GM13977 (cell line): ENCODE results near the gene C19orf67.

Experiments
- DNase-seq: peaks from one replicate; pipeline ENCODE4 v3.0.0; 2012; ENCODE audit warnings: low spot score
- in situ Hi-C: fragments of 300-500 bp; cut with MboI; formaldehyde crosslinking; loops from one replicate; pipeline ENCODE4 v1.12.0; 2022; ENCODE audit warnings: low sequenced_read_pairs, low pct_unique_long_range_greater_than_20kb, mixed read lengths, inconsistent platforms; ENCODE audit not compliant: unreplicated experiment
- TF ChIP-seq, protein P1 (sequence below): IDR thresholded peaks from 2 replicates; pipeline ENCODE4 v1.5.1; 2012; ENCODE audit warnings: mild to moderate bottlenecking, control low read depth; ENCODE audit not compliant: insufficient read depth; ENCODE audit errors: extremely low read depth, missing control alignments

C19orf67 gene

GRCh38 chr19:14073925-14074838 is 11.4 kb downstream of the C19orf67 start:
- TF ChIP-seq, protein P1, sequence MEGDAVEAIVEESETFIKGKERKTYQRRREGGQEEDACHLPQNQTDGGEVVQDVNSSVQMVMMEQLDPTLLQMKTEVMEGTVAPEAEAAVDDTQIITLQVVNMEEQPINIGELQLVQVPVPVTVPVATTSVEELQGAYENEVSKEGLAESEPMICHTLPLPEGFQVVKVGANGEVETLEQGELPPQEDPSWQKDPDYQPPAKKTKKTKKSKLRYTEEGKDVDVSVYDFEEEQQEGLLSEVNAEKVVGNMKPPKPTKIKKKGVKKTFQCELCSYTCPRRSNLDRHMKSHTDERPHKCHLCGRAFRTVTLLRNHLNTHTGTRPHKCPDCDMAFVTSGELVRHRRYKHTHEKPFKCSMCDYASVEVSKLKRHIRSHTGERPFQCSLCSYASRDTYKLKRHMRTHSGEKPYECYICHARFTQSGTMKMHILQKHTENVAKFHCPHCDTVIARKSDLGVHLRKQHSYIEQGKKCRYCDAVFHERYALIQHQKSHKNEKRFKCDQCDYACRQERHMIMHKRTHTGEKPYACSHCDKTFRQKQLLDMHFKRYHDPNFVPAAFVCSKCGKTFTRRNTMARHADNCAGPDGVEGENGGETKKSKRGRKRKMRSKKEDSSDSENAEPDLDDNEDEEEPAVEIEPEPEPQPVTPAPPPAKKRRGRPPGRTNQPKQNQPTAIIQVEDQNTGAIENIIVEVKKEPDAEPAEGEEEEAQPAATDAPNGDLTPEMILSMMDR = no peak
- peak; percentile 41 for DNase-seq
- in situ Hi-C loops = loop anchor here (10.0 to 25.0 kb wide), 2 partner anchors 199 to 487 kb away; partner anchors contain the start of gene NANOS3

GRCh38 chr19:14073261-14073924 is 12.2 kb downstream of the C19orf67 start:
- TF ChIP-seq, protein P1 = peak; percentile 88
- in situ Hi-C loops = loop anchor here (10.0 to 25.0 kb wide), 2 partner anchors 199 to 486 kb away; partner anchors contain the start of gene NANOS3
- DNase-seq = peak; percentile 92

DNA sequence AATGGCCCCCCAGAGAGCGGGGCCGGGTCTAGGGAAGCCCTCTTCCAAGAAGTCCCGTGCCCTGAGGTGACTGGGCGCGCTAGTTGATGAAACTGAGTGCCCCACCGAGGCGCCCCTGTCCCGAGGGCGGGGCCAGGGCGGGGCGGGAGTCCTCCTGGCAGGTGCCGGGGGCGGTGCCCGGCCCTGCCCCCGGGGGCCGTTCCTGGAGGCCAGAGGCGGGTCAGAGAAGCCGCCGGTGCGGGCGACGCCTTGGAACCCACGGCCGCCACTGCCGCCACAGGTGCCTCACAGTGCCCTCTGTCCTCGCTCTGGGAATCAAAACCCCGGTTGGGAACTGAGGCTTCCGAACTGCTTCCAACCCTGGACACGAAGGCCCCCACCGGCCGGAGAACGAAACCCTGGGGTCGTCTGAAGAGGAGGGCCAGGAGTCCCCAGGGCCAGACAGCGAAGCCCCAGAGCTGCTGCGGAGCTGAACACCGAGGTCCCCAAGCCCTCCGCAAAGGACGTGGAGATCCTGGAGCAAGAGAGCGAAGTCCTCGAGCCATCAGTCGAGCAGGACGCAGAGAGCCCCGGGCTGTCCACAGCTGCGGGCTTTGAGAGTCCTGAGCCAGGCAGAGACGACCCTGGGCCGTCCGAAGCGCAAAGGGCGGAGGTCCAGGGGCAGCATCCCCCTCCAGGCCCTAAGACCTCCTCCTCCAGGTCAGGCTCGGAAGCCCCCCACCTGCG is 12.9 kb downstream of the C19orf67 start, which contains the start of gene MISP3:
Gene MISP3, plus strand, starts transcription at position 252 of the 726 bp plus-strand sequence. CDS start 524 bp downstream, outside the sequence.
- TF ChIP-seq, protein P1 = no peak
- in situ Hi-C loops = loop anchor here (10.0 to 25.0 kb wide), 2 partner anchors 198 to 485 kb away; partner anchors contain the start of gene NANOS3
- DNase-seq = no peak

- TF ChIP-seq, protein P1 = no peak
- in situ Hi-C loops = loop anchor here (10.0 to 25.0 kb wide), 2 partner anchors 196 to 483 kb away; partner anchors contain the start of gene NANOS3
- DNase-seq = no peak
Observed at GRCh38 chr19:14070268-14071050, 15.1 kb downstream of the C19orf67 start.

DNA sequence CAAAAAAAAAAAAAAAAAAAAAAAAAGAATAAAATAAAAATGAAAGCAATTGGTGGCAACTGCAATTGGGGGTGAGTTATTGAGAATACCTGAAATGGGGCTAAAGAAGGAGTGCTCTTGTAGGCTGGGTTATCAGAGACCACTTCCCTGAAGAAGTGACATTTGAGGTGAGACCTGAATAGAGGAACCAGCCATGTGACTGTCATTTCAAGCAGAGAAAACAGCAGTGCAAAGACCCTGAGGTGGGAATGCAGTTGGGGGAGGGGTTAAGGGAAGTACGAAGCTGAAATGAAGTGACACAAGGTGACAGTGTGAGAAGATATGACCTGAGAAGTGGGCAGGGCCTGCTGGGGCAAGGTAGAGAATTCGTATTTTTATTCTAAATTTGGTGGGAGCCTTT is 19.4 kb downstream of the C19orf67 start:
- DNase-seq = no peak
- TF ChIP-seq, protein P1 = no peak
- in situ Hi-C loops = loop anchor here (25.0 kb wide), 1 partner anchor 479 kb away; no protein-coding TSS in a partner anchor
